Measurements from ENCODE around the gene TMEM132A.

Gene TMEM132A

DNA sequence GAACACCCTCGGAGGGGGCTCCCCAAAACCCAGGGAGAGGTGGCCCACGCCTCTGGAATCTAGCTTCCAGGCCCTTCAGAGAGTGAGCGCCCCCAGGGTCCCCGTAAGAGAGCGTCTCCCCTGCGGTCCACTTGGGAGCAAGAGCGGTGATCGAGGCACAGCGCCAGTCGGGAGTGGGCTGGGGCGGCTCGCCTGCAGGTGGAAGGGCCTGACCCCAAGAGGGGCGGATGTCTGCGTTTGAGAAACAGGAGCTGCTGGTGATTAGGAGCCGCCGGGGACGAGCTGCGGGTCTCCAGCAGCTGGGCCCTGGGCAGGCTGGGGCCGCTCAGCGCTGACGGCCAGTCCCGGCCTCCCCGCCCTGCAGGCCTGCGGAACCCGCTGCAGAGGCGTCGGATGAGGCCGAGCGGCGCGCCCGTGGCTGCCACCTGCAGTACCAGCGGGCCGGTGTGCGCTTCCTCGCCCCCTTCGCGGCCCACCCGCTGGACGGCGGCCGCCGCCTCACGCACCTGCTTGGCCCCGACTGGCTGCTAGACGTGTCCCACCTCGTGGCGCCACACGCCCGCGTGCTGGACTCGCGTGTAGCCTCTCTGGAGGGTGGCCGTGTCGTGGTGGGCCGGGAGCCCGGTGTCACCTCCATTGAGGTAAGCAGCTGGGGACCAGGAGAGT is 10.0 kb downstream of the TMEM132A start:
- no peak for DNase-seq (ENCODE audit: low read depth)
- no peak for TF ChIP-seq POLR2A (IDR thresholded peaks at IDR 0.05; ENCODE audit: extremely low read depth, insufficient read length)
- TF ChIP-seq, protein P1, sequence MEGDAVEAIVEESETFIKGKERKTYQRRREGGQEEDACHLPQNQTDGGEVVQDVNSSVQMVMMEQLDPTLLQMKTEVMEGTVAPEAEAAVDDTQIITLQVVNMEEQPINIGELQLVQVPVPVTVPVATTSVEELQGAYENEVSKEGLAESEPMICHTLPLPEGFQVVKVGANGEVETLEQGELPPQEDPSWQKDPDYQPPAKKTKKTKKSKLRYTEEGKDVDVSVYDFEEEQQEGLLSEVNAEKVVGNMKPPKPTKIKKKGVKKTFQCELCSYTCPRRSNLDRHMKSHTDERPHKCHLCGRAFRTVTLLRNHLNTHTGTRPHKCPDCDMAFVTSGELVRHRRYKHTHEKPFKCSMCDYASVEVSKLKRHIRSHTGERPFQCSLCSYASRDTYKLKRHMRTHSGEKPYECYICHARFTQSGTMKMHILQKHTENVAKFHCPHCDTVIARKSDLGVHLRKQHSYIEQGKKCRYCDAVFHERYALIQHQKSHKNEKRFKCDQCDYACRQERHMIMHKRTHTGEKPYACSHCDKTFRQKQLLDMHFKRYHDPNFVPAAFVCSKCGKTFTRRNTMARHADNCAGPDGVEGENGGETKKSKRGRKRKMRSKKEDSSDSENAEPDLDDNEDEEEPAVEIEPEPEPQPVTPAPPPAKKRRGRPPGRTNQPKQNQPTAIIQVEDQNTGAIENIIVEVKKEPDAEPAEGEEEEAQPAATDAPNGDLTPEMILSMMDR (IDR thresholded peaks at IDR 0.05; ENCODE audit: low read depth, low read length) = no peak
- TF ChIP-seq, protein P2, sequence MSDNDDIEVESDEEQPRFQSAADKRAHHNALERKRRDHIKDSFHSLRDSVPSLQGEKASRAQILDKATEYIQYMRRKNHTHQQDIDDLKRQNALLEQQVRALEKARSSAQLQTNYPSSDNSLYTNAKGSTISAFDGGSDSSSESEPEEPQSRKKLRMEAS (IDR thresholded peaks at IDR 0.05; ENCODE audit: low read depth, low read length) = no peak
- TF ChIP-seq MYC (IDR thresholded peaks at IDR 0.05; ENCODE audit: low read depth, low read length) = no peak
- H3K4me3 ChIP-seq (ENCODE audit: low read depth, low read length) = no peak overlapping the region

DNA sequence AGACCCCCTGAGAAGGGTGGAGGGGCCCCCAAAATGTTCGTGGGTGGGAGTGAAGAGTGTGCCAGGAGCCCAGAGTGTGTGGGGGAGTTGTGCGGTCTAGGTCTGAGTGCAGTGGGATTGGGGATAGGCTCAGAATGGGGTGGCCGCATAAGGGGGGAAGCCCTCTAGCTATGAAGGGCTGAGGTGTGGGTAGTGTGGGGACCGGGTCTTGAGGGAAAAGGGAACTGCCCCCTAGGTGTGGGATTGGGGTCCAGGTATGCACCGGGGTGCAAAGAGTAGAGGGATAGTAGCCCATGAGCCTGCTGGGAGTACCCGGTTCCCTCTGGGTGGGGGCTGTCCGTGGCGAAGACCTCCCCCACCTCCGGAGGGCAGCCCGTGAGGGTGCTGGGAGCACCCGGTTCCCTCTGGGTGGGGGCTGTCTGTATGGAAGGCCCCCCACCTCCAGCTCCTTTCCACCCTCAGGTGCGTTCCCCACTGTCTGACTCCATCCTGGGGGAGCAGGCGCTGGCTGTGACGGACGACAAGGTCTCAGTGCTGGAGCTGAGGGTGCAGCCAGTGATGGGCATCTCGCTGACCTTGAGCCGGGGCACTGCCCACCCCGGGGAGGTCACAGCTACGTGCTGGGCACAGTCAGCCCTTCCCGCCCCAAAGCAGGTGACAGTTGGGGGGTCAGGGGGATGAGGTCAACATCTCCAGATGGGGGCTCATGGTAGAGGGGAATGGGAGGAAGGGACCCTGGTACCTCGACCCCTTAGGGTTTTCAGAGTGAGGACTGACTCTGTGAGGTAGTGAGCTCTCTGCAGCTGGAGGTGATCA is 10.7 kb downstream of the TMEM132A start:
- H3K4me3 ChIP-seq (ENCODE audit: low read depth, low read length) = no peak overlapping the region
- TF ChIP-seq MYC (IDR thresholded peaks at IDR 0.05; ENCODE audit: low read depth, low read length) = no peak
- TF ChIP-seq, protein P1 (IDR thresholded peaks at IDR 0.05; ENCODE audit: low read depth, low read length) = no peak
- TF ChIP-seq, protein P2 (IDR thresholded peaks at IDR 0.05; ENCODE audit: low read depth, low read length) = no peak
- TF ChIP-seq POLR2A (IDR thresholded peaks at IDR 0.05; ENCODE audit: extremely low read depth, insufficient read length) = no peak
- DNase-seq (ENCODE audit: low read depth) = no peak

- TF ChIP-seq POLR2A (IDR thresholded peaks at IDR 0.05; ENCODE audit: extremely low read depth, insufficient read length) = no peak
- TF ChIP-seq, protein P2 (IDR thresholded peaks at IDR 0.05; ENCODE audit: low read depth, low read length) = no peak
- TF ChIP-seq, protein P1 (IDR thresholded peaks at IDR 0.05; ENCODE audit: low read depth, low read length) = no peak
- no peak for TF ChIP-seq MYC (IDR thresholded peaks at IDR 0.05; ENCODE audit: low read depth, low read length)
- no peak overlapping the region for H3K4me3 ChIP-seq (ENCODE audit: low read depth, low read length)
- no peak for DNase-seq (ENCODE audit: low read depth)
Observed at GRCh38 chr11:60935676-60936442, 11.6 kb downstream of the TMEM132A start.

GRCh38 chr11:60936467-60937143 is 12.3 kb downstream of the TMEM132A start:
- TF ChIP-seq, protein P1 (IDR thresholded peaks at IDR 0.05; ENCODE audit: low read depth, low read length) = no peak
- TF ChIP-seq MYC (IDR thresholded peaks at IDR 0.05; ENCODE audit: low read depth, low read length) (no peak), POLR2A (IDR thresholded peaks at IDR 0.05; ENCODE audit: extremely low read depth, insufficient read length) (no peak)
- TF ChIP-seq, protein P2 (IDR thresholded peaks at IDR 0.05; ENCODE audit: low read depth, low read length) = no peak
- no peak for DNase-seq (ENCODE audit: low read depth)
- no peak overlapping the region for H3K4me3 ChIP-seq (ENCODE audit: low read depth, low read length)

- TF ChIP-seq, protein P1 (IDR thresholded peaks at IDR 0.05; ENCODE audit: low read depth, low read length) = no peak
- TF ChIP-seq, protein P2 (IDR thresholded peaks at IDR 0.05; ENCODE audit: low read depth, low read length) = no peak
- TF ChIP-seq POLR2A (IDR thresholded peaks at IDR 0.05; ENCODE audit: extremely low read depth, insufficient read length) (no peak), MYC (IDR thresholded peaks at IDR 0.05; ENCODE audit: low read depth, low read length) (no peak)
- no peak overlapping the region for H3K4me3 ChIP-seq (ENCODE audit: low read depth, low read length)
- DNase-seq (ENCODE audit: low read depth) = no peak
Observed at GRCh38 chr11:60937144-60937527, 12.9 kb downstream of the TMEM132A start.

Measured in NB4 (cell line).